22Rv1 (cell line): ENCODE measurements around the gene SPINK4.

Experiments used
- CTCF ChIP-seq: fragments of 450-650 bp; IDR thresholded peaks from 2 replicates; pipeline ENCODE4 v1.5.1; 2017; ENCODE audit warnings: mild to moderate bottlenecking
- ZFX ChIP-seq: fragments of 450-650 bp; IDR thresholded peaks from 2 replicates; pipeline ENCODE4 v1.6.1; 2017; ENCODE audit warnings: antibody characterized with exemption, borderline replicate concordance

GRCh38 chr9:33289496-33289895, 49.5 kb downstream of the SPINK4 start:
- TF ChIP-seq CTCF (no peak), ZFX (no peak)
